Measurements from ENCODE around the gene ARL8A. TPM values are rescaled to one million over a fixed set of nuclear protein-coding genes. Genes with fewer than 3 reads are reported as not detected.

ARL8A gene
- total and polyA plus RNA-seq, 5 donors from 2014 or later = 6.6 to 84.1 (median 7.9) TPM

GRCh38 chr1:202110977-202111376 is 33.6 kb downstream of the ARL8A start:
- Histone ChIP-seq H3K27ac (ENCODE audit: insufficient read depth, low read length, poor library complexity, severe bottlenecking) (no peak overlapping the region), H3K36me3 (ENCODE audit: control insufficient read depth, insufficient read depth, low read length) (no peaks in the 10 kb centered on the region), H3K27me3 (ENCODE audit: control insufficient read depth, insufficient read depth, low read length) (no peaks in the 10 kb centered on the region), H3K9me3 (ENCODE audit: control insufficient read depth in 2 of 2, low read length in 2 of 2) (no peaks in the 10 kb centered on the region), H3K4me1 (ENCODE audit: control insufficient read depth, insufficient read depth, low read length, poor library complexity, severe bottlenecking) (no peaks in the 10 kb centered on the region), H3K4me3 (ENCODE audit: low read depth, low read length) (no peak overlapping the region)
- peaks cover 0 to 4% (median 0%) of the 10 kb centered on the region in 4 donors for H3K4me1 Mint-ChIP-seq
- ATAC-seq (ENCODE audit: low read depth in 2 of 2) (no peak), DNase-seq (no peak)
- peaks cover 18% of the 10 kb centered on the region for H3K27me3 Mint-ChIP-seq
- no peak overlapping the region for H3K27ac Mint-ChIP-seq
- H3K4me3 Mint-ChIP-seq = no peak overlapping the region
- no peaks in the 10 kb centered on the region for H3K9me3 Mint-ChIP-seq
- no peaks in the 10 kb centered on the region for H3K36me3 Mint-ChIP-seq

GRCh38 chr1:202107801-202108731 is 36.5 kb downstream of the ARL8A start:
- ATAC-seq (ENCODE audit: low read depth in 2 of 2) (no peak), DNase-seq (no peak)
- H3K27me3 ChIP-seq (ENCODE audit: control insufficient read depth, insufficient read depth, low read length) = no peaks in the 10 kb centered on the region
- no peak overlapping the region for H3K27ac Mint-ChIP-seq
- H3K4me1 Mint-ChIP-seq = no peaks in the 10 kb centered on the region
- H3K4me3 Mint-ChIP-seq = no peak overlapping the region
- no peaks in the 10 kb centered on the region for H3K9me3 Mint-ChIP-seq
- no peak overlapping the region for H3K4me3 ChIP-seq (ENCODE audit: low read depth, low read length)
- H3K36me3 ChIP-seq (ENCODE audit: control insufficient read depth, insufficient read depth, low read length) = no peaks in the 10 kb centered on the region
- H3K9me3 ChIP-seq (ENCODE audit: control insufficient read depth in 2 of 2, low read length in 2 of 2) = no peaks in the 10 kb centered on the region
- no peaks in the 10 kb centered on the region for H3K4me1 ChIP-seq (ENCODE audit: control insufficient read depth, insufficient read depth, low read length, poor library complexity, severe bottlenecking)
- no peaks in the 10 kb centered on the region for H3K36me3 Mint-ChIP-seq
- peaks cover 21% of the 10 kb centered on the region for H3K27me3 Mint-ChIP-seq
- no peak overlapping the region for H3K27ac ChIP-seq (ENCODE audit: insufficient read depth, low read length, poor library complexity, severe bottlenecking)

GRCh38 chr1:202107321-202107761 is 37.2 kb downstream of the ARL8A start:
- Histone ChIP-seq H3K27ac (ENCODE audit: insufficient read depth, low read length, poor library complexity, severe bottlenecking) (no peak overlapping the region), H3K27me3 (ENCODE audit: control insufficient read depth, insufficient read depth, low read length) (no peaks in the 10 kb centered on the region), H3K4me1 (ENCODE audit: control insufficient read depth, insufficient read depth, low read length, poor library complexity, severe bottlenecking) (no peaks in the 10 kb centered on the region), H3K4me3 (ENCODE audit: low read depth, low read length) (no peak overlapping the region), H3K9me3 (ENCODE audit: control insufficient read depth in 2 of 2, low read length in 2 of 2) (no peaks in the 10 kb centered on the region), H3K36me3 (ENCODE audit: control insufficient read depth, insufficient read depth, low read length) (no peaks in the 10 kb centered on the region)
- no peak overlapping the region for H3K27ac Mint-ChIP-seq
- no peak for ATAC-seq (ENCODE audit: low read depth in 2 of 2)
- no peaks in the 10 kb centered on the region for H3K4me1 Mint-ChIP-seq
- no peak for DNase-seq
- H3K36me3 Mint-ChIP-seq = no peaks in the 10 kb centered on the region
- no peak overlapping the region for H3K4me3 Mint-ChIP-seq
- H3K9me3 Mint-ChIP-seq = no peaks in the 10 kb centered on the region
- peaks cover 21% of the 10 kb centered on the region for H3K27me3 Mint-ChIP-seq

GRCh38 chr1:202106340-202107254 is 37.9 kb downstream of the ARL8A start:
- Histone ChIP-seq H3K9me3 (ENCODE audit: control insufficient read depth in 2 of 2, low read length in 2 of 2) (no peaks in the 10 kb centered on the region), H3K36me3 (ENCODE audit: control insufficient read depth, insufficient read depth, low read length) (no peaks in the 10 kb centered on the region), H3K4me3 (ENCODE audit: low read depth, low read length) (no peak overlapping the region), H3K27me3 (ENCODE audit: control insufficient read depth, insufficient read depth, low read length) (no peaks in the 10 kb centered on the region), H3K27ac (ENCODE audit: insufficient read depth, low read length, poor library complexity, severe bottlenecking) (no peak overlapping the region), H3K4me1 (ENCODE audit: control insufficient read depth, insufficient read depth, low read length, poor library complexity, severe bottlenecking) (no peaks in the 10 kb centered on the region)
- DNase-seq (no peak), ATAC-seq (ENCODE audit: low read depth in 2 of 2) (no peak)
- Mint-ChIP-seq H3K27ac (no peak overlapping the region), H3K36me3 (no peaks in the 10 kb centered on the region), H3K4me1 (no peaks in the 10 kb centered on the region), H3K4me3 (no peak overlapping the region), H3K9me3 (no peaks in the 10 kb centered on the region), H3K27me3 (peaks cover 22% of the 10 kb centered on the region)

- Histone ChIP-seq H3K27ac (ENCODE audit: insufficient read depth, low read length, poor library complexity, severe bottlenecking) (no peak overlapping the region), H3K27me3 (ENCODE audit: control insufficient read depth, insufficient read depth, low read length) (no peaks in the 10 kb centered on the region), H3K9me3 (ENCODE audit: control insufficient read depth in 2 of 2, low read length in 2 of 2) (no peaks in the 10 kb centered on the region), H3K36me3 (ENCODE audit: control insufficient read depth, insufficient read depth, low read length) (no peaks in the 10 kb centered on the region), H3K4me3 (ENCODE audit: low read depth, low read length) (no peak overlapping the region), H3K4me1 (ENCODE audit: control insufficient read depth, insufficient read depth, low read length, poor library complexity, severe bottlenecking) (no peaks in the 10 kb centered on the region)
- DNase-seq (no peak), ATAC-seq (ENCODE audit: low read depth in 2 of 2) (no peak)
- Mint-ChIP-seq H3K27me3 (peaks cover 31% of the 10 kb centered on the region), H3K36me3 (no peaks in the 10 kb centered on the region), H3K9me3 (no peaks in the 10 kb centered on the region), H3K4me3 (no peak overlapping the region), H3K27ac (no peak overlapping the region), H3K4me1 (no peaks in the 10 kb centered on the region)
These were observed 38.8 kb downstream of the ARL8A start for GRCh38 chr1:202105571-202106339.

GRCh38 chr1:202104073-202104472 is 40.5 kb downstream of the ARL8A start:
- Mint-ChIP-seq H3K4me1 (no peaks in the 10 kb centered on the region), H3K27me3 (peaks cover 23% of the 10 kb centered on the region), H3K4me3 (no peak overlapping the region), H3K27ac (no peak overlapping the region), H3K36me3 (no peaks in the 10 kb centered on the region), H3K9me3 (no peaks in the 10 kb centered on the region)
- ATAC-seq (ENCODE audit: low read depth in 2 of 2) (no peak), DNase-seq (no peak)
- H3K4me3 ChIP-seq (ENCODE audit: low read depth, low read length) = no peak overlapping the region
- H3K9me3 ChIP-seq (ENCODE audit: control insufficient read depth in 2 of 2, low read length in 2 of 2) = no peaks in the 10 kb centered on the region
- H3K36me3 ChIP-seq (ENCODE audit: control insufficient read depth, insufficient read depth, low read length) = no peaks in the 10 kb centered on the region
- no peaks in the 10 kb centered on the region for H3K27me3 ChIP-seq (ENCODE audit: control insufficient read depth, insufficient read depth, low read length)
- no peaks in the 10 kb centered on the region for H3K4me1 ChIP-seq (ENCODE audit: control insufficient read depth, insufficient read depth, low read length, poor library complexity, severe bottlenecking)
- H3K27ac ChIP-seq (ENCODE audit: insufficient read depth, low read length, poor library complexity, severe bottlenecking) = no peak overlapping the region

GRCh38 chr1:202101184-202101583 is 43.4 kb downstream of the ARL8A start:
- Mint-ChIP-seq H3K4me3 (no peak overlapping the region), H3K27ac (no peak overlapping the region), H3K4me1 (no peaks in the 10 kb centered on the region), H3K27me3 (peaks cover 23% of the 10 kb centered on the region), H3K9me3 (no peaks in the 10 kb centered on the region), H3K36me3 (no peaks in the 10 kb centered on the region)
- H3K27ac ChIP-seq (ENCODE audit: insufficient read depth, low read length, poor library complexity, severe bottlenecking) = no peak overlapping the region
- no peaks in the 10 kb centered on the region for H3K36me3 ChIP-seq (ENCODE audit: control insufficient read depth, insufficient read depth, low read length)
- H3K27me3 ChIP-seq (ENCODE audit: control insufficient read depth, insufficient read depth, low read length) = no peaks in the 10 kb centered on the region
- H3K4me3 ChIP-seq (ENCODE audit: low read depth, low read length) = no peak overlapping the region
- no peaks in the 10 kb centered on the region for H3K4me1 ChIP-seq (ENCODE audit: control insufficient read depth, insufficient read depth, low read length, poor library complexity, severe bottlenecking)
- no peak for ATAC-seq (ENCODE audit: low read depth in 2 of 2)
- DNase-seq = no peak
- no peaks in the 10 kb centered on the region for H3K9me3 ChIP-seq (ENCODE audit: control insufficient read depth in 2 of 2, low read length in 2 of 2)
